GM19043 (cell line): ENCODE data around the gene GSTT4.
"Not testable (repeated sequence)": the region's sequence is repeated elsewhere in the genome, so short reads cannot be mapped to it uniquely, and the experiment has no call there.

ENCODE experiments used
- ATAC-seq: cut with Tn5 transposase; IDR thresholded peaks from one replicate; pipeline ENCODE4 v1.9.1; 2021; ENCODE audit warnings: low read depth; ENCODE audit not compliant: unreplicated experiment

GSTT4 gene

GRCh38 chr22:23993581-23994177 is 11.6 kb downstream of the GSTT4 start:
- ATAC-seq, result not testable (repeated sequence)

GRCh38 chr22:23993080-23993479 is 12.2 kb downstream of the GSTT4 start:
- ATAC-seq, result not testable (repeated sequence)

- not testable (repeated sequence) for ATAC-seq
These were observed 15.5 kb downstream of the GSTT4 start for GRCh38 chr22:23989583-23990244.

GRCh38 chr22:23986538-23987178 is 18.6 kb downstream of the GSTT4 start:
- ATAC-seq, result not testable (repeated sequence)

GRCh38 chr22:23986089-23986488 is 19.2 kb downstream of the GSTT4 start:
- not testable (repeated sequence) for ATAC-seq

- ATAC-seq, result no peak
These were observed 20.8 kb downstream of the GSTT4 start for GRCh38 chr22:23984430-23984829.

- not testable (repeated sequence) for ATAC-seq
These were observed 24.7 kb downstream of the GSTT4 start for GRCh38 chr22:23980567-23980966.

GRCh38 chr22:23979557-23980240 is 25.6 kb downstream of the GSTT4 start, which contains the start of gene GSTT2:
Gene GSTT2, plus strand, starts transcription at chr22:23980134.
- ATAC-seq, result not testable (repeated sequence)

- not testable (repeated sequence) for ATAC-seq
These were observed 27.9 kb downstream of the GSTT4 start for GRCh38 chr22:23977304-23977703.

- not testable (repeated sequence) for ATAC-seq
These were observed 30.4 kb downstream of the GSTT4 start for GRCh38 chr22:23974836-23975352.

- peak; percentile 93 for ATAC-seq
These were observed 30.9 kb downstream of the GSTT4 start, which contains the start of gene DDT for GRCh38 chr22:23974345-23974744. Gene DDT, minus strand, starts transcription at chr22:23974441. Its CDS starts 27 bp downstream, at chr22:23974414.

- not testable (repeated sequence) for ATAC-seq
These were observed 33.3 kb downstream of the GSTT4 start for GRCh38 chr22:23971927-23972326.

GRCh38 chr22:23970816-23971486 is 34.3 kb downstream of the GSTT4 start:
- no peak for ATAC-seq

GRCh38 chr22:23970201-23970641 is 35.0 kb downstream of the GSTT4 start:
- no peak for ATAC-seq

- no peak for ATAC-seq
These were observed 36.2 kb downstream of the GSTT4 start for GRCh38 chr22:23969071-23969470.

- peak; percentile 94 for ATAC-seq
These were observed 38.7 kb downstream of the GSTT4 start, which contains the start of gene DDTL for GRCh38 chr22:23966568-23966967. Gene DDTL, plus strand, starts transcription at chr22:23966888. Its CDS starts 27 bp downstream, at chr22:23966915.

GRCh38 chr22:23966094-23966493 is 39.2 kb downstream of the GSTT4 start:
- ATAC-seq, result not testable (repeated sequence)

GRCh38 chr22:23961084-23961771 is 44.0 kb downstream of the GSTT4 start, which contains the start of gene GSTT2B:
Gene GSTT2B, minus strand, starts transcription at chr22:23961195. Its CDS starts 64 bp downstream, at chr22:23961131.
- ATAC-seq, result not testable (repeated sequence)

GRCh38 chr22:23956301-23956900 is 48.9 kb downstream of the GSTT4 start:
- not testable (repeated sequence) for ATAC-seq
